ENCODE results near the gene MMAA.
"Not testable (repeated sequence)": the region's sequence is repeated elsewhere in the genome, so short reads cannot be mapped to it uniquely, and the experiment has no call there.

Gene MMAA

GRCh38 chr4:145619639-145619996 is 433 bp downstream of the MMAA start:
- peak; percentile 51 for DNase-seq (ENCODE audit: low read depth)
- peak overlapping the region; percentile 85 for H3K4me3 ChIP-seq (ENCODE audit: low read length)
- TF ChIP-seq, protein P1, sequence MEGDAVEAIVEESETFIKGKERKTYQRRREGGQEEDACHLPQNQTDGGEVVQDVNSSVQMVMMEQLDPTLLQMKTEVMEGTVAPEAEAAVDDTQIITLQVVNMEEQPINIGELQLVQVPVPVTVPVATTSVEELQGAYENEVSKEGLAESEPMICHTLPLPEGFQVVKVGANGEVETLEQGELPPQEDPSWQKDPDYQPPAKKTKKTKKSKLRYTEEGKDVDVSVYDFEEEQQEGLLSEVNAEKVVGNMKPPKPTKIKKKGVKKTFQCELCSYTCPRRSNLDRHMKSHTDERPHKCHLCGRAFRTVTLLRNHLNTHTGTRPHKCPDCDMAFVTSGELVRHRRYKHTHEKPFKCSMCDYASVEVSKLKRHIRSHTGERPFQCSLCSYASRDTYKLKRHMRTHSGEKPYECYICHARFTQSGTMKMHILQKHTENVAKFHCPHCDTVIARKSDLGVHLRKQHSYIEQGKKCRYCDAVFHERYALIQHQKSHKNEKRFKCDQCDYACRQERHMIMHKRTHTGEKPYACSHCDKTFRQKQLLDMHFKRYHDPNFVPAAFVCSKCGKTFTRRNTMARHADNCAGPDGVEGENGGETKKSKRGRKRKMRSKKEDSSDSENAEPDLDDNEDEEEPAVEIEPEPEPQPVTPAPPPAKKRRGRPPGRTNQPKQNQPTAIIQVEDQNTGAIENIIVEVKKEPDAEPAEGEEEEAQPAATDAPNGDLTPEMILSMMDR (conservative IDR thresholded peaks at IDR 0.05; ENCODE audit: low read length) = no peak

- H3K4me3 ChIP-seq (ENCODE audit: low read length); DNase-seq (ENCODE audit: low read depth): not testable (repeated sequence)
Measured at GRCh38 chr4:145622067-145622466, 2.9 kb downstream of the MMAA start.

DNA sequence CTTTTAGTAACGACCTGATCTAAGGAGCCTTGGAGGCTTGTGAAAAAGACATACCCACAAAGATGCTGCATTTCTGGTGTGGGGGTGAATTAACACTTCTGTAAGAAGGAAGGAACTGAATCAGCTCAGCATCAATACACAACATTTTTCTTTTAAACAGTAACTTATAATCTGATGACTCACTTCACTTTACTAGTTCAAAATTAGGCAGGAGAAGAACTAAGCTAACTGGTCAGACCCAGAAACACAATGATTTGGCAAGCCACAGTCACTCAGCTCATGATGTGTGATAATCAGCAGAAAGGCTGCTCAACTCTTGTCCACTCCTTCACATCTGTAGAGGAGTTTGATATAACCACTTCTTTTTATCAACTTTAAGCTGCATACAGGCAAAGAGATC is 4.6 kb downstream of the MMAA start:
- TF ChIP-seq, protein P1 (conservative IDR thresholded peaks at IDR 0.05; ENCODE audit: low read length) = no peak
- no peak overlapping the region for H3K4me3 ChIP-seq (ENCODE audit: low read length)
- peak; percentile 48 for DNase-seq (ENCODE audit: low read depth)

DNA sequence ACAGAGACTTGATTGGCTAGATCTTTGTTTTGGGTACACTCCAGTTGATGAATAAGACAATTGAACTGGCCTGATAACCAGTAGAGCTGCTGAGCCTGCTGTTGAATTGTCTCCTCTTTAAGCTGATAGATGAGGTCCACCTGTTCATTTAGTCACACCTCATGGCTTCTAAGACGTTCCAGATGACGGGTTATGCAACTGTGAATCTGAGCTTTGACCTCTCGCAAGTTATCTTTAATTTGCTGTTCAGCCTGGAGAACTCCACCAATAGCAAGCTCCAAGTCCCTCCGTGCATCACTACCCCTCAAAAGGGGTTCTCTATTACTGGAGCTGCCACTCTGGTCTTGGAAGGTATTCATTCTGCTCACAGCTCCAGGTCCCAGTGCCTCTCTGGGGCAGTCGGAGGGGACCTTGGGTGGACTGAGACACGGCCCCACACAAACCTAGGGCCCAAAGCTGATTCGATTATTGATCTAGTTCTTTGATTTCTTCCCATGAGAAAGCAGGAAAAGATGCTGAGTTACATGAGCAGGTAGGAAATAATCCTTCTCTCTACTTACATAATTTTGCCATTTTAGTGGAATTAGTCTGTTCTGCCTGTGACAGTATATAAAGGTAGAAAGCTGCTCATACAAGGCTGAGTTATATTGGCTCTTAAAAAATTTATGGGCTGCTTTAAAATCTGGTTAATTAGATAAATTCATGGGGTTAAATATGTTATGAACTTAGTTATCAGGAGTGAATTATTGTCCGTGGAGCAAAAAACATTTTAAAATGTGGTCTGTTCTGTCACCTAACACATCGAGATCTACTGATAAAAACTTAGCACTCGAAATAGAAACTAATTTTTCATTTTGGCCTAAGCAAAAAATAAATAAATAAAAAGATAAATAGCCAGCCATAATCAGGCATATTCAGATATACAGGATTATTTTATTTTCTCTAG is 6.8 kb downstream of the MMAA start:
- DNase-seq (ENCODE audit: low read depth) = no peak
- TF ChIP-seq, protein P1 (conservative IDR thresholded peaks at IDR 0.05; ENCODE audit: low read length) = no peak
- H3K4me3 ChIP-seq (ENCODE audit: low read length) = no peak overlapping the region

DNA sequence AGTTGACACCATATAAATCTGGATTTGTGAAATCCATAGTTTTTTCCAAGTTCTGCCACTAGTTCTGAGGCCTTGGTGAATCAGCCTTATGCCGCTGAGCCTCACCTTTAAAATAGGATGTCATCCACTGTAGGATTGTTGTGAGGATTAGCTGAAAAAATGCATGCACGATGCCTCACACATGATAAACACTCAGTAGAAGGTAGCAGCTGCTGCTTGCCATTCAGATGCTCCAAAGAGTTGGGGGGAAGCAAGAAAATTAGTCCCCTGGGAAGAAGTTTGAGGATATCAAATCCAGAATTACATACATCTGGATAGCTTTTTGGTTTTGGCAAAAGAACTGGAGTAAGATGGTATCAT is 7.4 kb downstream of the MMAA start:
- TF ChIP-seq, protein P1 (conservative IDR thresholded peaks at IDR 0.05; ENCODE audit: low read length) = no peak
- no peak overlapping the region for H3K4me3 ChIP-seq (ENCODE audit: low read length)
- DNase-seq (ENCODE audit: low read depth) = peak; percentile 6

GRCh38 chr4:145635117-145635516 is 15.9 kb downstream of the MMAA start:
- DNase-seq (ENCODE audit: low read depth) = no peak
- TF ChIP-seq, protein P1 (conservative IDR thresholded peaks at IDR 0.05; ENCODE audit: low read length) = no peak
- H3K4me3 ChIP-seq (ENCODE audit: low read length) = no peak overlapping the region

DNA sequence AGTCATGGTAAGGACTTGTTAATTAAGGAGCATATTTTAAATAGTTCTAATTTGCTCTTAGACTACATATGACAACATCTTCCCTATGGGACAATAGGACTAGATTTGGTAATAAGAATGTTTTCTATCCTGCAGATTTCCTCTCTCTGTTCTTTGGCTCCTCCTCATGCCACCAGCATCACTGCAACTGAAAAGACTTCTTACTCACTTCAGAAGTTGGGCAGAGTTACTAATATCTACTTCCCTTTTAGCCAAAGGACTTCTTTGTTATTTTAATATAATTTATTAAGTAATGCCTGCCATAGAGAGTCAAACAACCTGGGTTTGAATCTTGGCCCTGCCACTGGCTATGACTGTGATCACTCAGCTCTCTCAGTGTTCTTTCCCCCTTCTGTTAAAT is 16.4 kb downstream of the MMAA start:
- DNase-seq (ENCODE audit: low read depth) = peak; percentile 13
- TF ChIP-seq, protein P1 (conservative IDR thresholded peaks at IDR 0.05; ENCODE audit: low read length) = no peak

More for the DNA sequence above, 16.4 kb downstream of the MMAA start:
- no peak overlapping the region for H3K4me3 ChIP-seq (ENCODE audit: low read length)

Data from AG10803 (cell line).